Astrocyte (in vitro differentiated cells and primary cell): ENCODE results near the gene CDHR5.

Experiments used
- EZH2 ChIP-seq: IDR thresholded peaks from 2 replicates; pipeline ENCODE4 v1.6.1; 2012; ENCODE audit warnings: mild to moderate bottlenecking, low read length, inconsistent platforms; ENCODE audit not compliant: insufficient read depth
- TF ChIP-seq, protein P1 (sequence below): IDR thresholded peaks from 2 replicates; pipeline ENCODE4 v1.5.1; 2011; ENCODE audit warnings: low read depth, mild to moderate bottlenecking, inconsistent platforms, low read length, moderate library complexity; ENCODE audit not compliant: insufficient read depth

DNA sequence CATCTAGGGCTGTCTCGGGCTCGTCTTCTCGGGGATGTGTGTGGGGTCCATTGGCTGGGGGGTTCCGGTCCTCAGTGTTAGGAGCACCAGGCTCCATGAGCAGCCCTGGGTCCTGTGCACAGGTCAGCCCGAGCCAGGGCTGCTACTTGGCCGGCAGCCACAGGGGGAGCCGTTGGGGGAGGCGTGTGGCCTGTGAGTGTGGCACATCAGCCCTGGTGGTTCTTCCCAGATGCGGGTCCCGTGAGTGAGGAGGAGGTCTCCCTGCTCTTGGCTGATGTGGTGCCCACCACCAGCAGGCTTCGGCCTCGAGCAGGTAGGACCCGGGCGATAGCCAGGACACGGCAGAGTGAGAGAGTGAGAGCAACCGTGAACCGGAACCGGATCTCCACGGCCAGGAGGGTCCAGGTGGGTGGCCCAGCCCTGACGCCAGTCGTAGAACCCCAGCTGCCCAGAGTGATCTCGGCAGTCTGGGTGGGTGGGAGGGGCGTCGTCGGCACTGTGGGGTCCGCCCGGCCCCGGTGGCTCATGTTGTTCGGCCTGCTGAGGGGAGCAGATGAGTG is 27.5 kb downstream of the CDHR5 start:
- TF ChIP-seq, protein P1, sequence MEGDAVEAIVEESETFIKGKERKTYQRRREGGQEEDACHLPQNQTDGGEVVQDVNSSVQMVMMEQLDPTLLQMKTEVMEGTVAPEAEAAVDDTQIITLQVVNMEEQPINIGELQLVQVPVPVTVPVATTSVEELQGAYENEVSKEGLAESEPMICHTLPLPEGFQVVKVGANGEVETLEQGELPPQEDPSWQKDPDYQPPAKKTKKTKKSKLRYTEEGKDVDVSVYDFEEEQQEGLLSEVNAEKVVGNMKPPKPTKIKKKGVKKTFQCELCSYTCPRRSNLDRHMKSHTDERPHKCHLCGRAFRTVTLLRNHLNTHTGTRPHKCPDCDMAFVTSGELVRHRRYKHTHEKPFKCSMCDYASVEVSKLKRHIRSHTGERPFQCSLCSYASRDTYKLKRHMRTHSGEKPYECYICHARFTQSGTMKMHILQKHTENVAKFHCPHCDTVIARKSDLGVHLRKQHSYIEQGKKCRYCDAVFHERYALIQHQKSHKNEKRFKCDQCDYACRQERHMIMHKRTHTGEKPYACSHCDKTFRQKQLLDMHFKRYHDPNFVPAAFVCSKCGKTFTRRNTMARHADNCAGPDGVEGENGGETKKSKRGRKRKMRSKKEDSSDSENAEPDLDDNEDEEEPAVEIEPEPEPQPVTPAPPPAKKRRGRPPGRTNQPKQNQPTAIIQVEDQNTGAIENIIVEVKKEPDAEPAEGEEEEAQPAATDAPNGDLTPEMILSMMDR, result no peak
- no peak for TF ChIP-seq EZH2
